B cell (primary cell): Measurements from ENCODE around the gene CFL1.

Experiments
- EZH2 ChIP-seq: IDR thresholded peaks from 2 replicates; pipeline ENCODE4 v1.6.1; 2012; ENCODE audit warnings: borderline replicate concordance, low read depth, mild to moderate bottlenecking, moderate library complexity, low read length; ENCODE audit not compliant: insufficient read depth, poor library complexity, severe bottlenecking
- TF ChIP-seq, protein P1 (sequence below): fragments of 200-600 bp; IDR thresholded peaks from one replicate; pipeline ENCODE4 v1.8.0; 2022; ENCODE audit warnings: antibody characterized with exemption, mild to moderate bottlenecking

- TF ChIP-seq, protein P1, sequence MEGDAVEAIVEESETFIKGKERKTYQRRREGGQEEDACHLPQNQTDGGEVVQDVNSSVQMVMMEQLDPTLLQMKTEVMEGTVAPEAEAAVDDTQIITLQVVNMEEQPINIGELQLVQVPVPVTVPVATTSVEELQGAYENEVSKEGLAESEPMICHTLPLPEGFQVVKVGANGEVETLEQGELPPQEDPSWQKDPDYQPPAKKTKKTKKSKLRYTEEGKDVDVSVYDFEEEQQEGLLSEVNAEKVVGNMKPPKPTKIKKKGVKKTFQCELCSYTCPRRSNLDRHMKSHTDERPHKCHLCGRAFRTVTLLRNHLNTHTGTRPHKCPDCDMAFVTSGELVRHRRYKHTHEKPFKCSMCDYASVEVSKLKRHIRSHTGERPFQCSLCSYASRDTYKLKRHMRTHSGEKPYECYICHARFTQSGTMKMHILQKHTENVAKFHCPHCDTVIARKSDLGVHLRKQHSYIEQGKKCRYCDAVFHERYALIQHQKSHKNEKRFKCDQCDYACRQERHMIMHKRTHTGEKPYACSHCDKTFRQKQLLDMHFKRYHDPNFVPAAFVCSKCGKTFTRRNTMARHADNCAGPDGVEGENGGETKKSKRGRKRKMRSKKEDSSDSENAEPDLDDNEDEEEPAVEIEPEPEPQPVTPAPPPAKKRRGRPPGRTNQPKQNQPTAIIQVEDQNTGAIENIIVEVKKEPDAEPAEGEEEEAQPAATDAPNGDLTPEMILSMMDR = no peak
- TF ChIP-seq EZH2 = no peak
These were observed 29.8 kb upstream of the CFL1 start for GRCh38 chr11:65887723-65888162.
